HEK293 (cell line): Measurements from ENCODE around the gene IL3.

Source experiments
- CTCF ChIA-PET: fragments of 350-600 bp; formaldehyde crosslinking; extraction: SDS; loops from one replicate; lab custom pipeline; 2021; ENCODE audit warnings: antibody characterized with exemption; lab: Yijun Ruan, JAX
- POLR2A ChIA-PET: fragments of 300-600 bp; formaldehyde crosslinking; extraction: SDS; loops from one replicate; lab custom pipeline; 2020; ENCODE audit warnings: antibody characterized with exemption, inconsistent platforms; lab: Yijun Ruan, JAX
- H3K27ac ChIP-seq: fragments of 200-500 bp; sonication (Bioruptor generic); 2 replicates; pipeline ENCODE4 v1.5.1; 2014; ENCODE audit warnings: low read depth, low read length, control low read depth, inconsistent platforms; ENCODE audit errors: extremely low read depth
- H3K36me3 ChIP-seq, 2 experiments: fragments of 200-500 bp in 1 of 2; sonication (Bioruptor generic) in 1 of 2; 1 replicate in 1 of 2; 2 replicates in 1 of 2; pipeline ENCODE4 v1.5.1; 2014 to 2017; ENCODE audit warnings: inconsistent platforms in 2 of 2, low read length in 2 of 2; ENCODE audit not compliant: control insufficient read depth in 2 of 2, insufficient read depth in 1 of 2
- H3K4me1 ChIP-seq: fragments of 200-500 bp; sonication (Bioruptor generic); 2 replicates; pipeline ENCODE4 v1.5.1; 2014; ENCODE audit warnings: mild to moderate bottlenecking, low read length, inconsistent platforms; ENCODE audit not compliant: control insufficient read depth, insufficient read depth
- H3K4me3 ChIP-seq: 2 replicates; pipeline ENCODE4 v1.5.1; 2011; ENCODE audit warnings: low read depth, mild to moderate bottlenecking, control low read depth, low read length, moderate library complexity
- H3K9me3 ChIP-seq: fragments of 200-500 bp; sonication (Bioruptor generic); 2 replicates; pipeline ENCODE4 v1.5.1; 2014; ENCODE audit warnings: low read depth, low read length, inconsistent platforms; ENCODE audit not compliant: control insufficient read depth, insufficient read depth
- BCL11A ChIP-seq: fragments of 450-650 bp; formaldehyde crosslinking; IDR thresholded peaks from 2 replicates; pipeline ENCODE4 v1.5.1; 2016; ENCODE audit warnings: low read depth, missing biosample characterization, missing genetic modification characterization
- OVOL3 ChIP-seq: fragments of 450-650 bp; formaldehyde crosslinking; IDR thresholded peaks from 2 replicates; pipeline ENCODE4 v1.5.1; 2016; ENCODE audit warnings: missing biosample characterization, missing genetic modification characterization
- YY1 ChIP-seq: fragments of 450-650 bp; formaldehyde crosslinking; IDR thresholded peaks from 2 replicates; pipeline ENCODE4 v1.5.1; 2018; ENCODE audit warnings: missing biosample characterization, missing genetic modification characterization
- ZBTB1 ChIP-seq: fragments of 450-650 bp; formaldehyde crosslinking; IDR thresholded peaks from 2 replicates; pipeline ENCODE4 v1.5.1; 2016; ENCODE audit warnings: missing biosample characterization, missing genetic modification characterization
- ZNF16 ChIP-seq: fragments of 450-650 bp; formaldehyde crosslinking; IDR thresholded peaks from 2 replicates; pipeline ENCODE4 v1.5.1; 2016; ENCODE audit warnings: low read depth, missing biosample characterization, missing genetic modification characterization
- ZNF174 ChIP-seq: fragments of 450-650 bp; formaldehyde crosslinking; IDR thresholded peaks from 2 replicates; pipeline ENCODE4 v1.5.0; 2017; ENCODE audit warnings: missing biosample characterization, mild to moderate bottlenecking, missing genetic modification characterization
- ZNF202 ChIP-seq: fragments of 450-650 bp; formaldehyde crosslinking; IDR thresholded peaks from 2 replicates; pipeline ENCODE4 v1.5.1; 2016; ENCODE audit warnings: missing biosample characterization, missing genetic modification characterization, borderline replicate concordance
- ZNF266 ChIP-seq: fragments of 450-650 bp; formaldehyde crosslinking; IDR thresholded peaks from 2 replicates; pipeline ENCODE4 v1.5.1; 2016; ENCODE audit warnings: missing biosample characterization, missing genetic modification characterization, low read depth
- ZNF354C ChIP-seq: fragments of 450-650 bp; formaldehyde crosslinking; IDR thresholded peaks from 2 replicates; pipeline ENCODE4 v1.5.1; 2016; ENCODE audit warnings: missing biosample characterization, missing genetic modification characterization, low read depth, borderline replicate concordance
- ZNF394 ChIP-seq: fragments of 450-650 bp; formaldehyde crosslinking; IDR thresholded peaks from 2 replicates; pipeline ENCODE4 v1.5.1; 2016; ENCODE audit warnings: missing biosample characterization, missing genetic modification characterization, mild to moderate bottlenecking, moderate library complexity, borderline replicate concordance
- ZNF530 ChIP-seq: fragments of 450-650 bp; formaldehyde crosslinking; IDR thresholded peaks from 2 replicates; pipeline ENCODE4 v1.5.1; 2016; ENCODE audit warnings: low read depth, missing biosample characterization, missing genetic modification characterization
- ZNF777 ChIP-seq: fragments of 450-650 bp; formaldehyde crosslinking; IDR thresholded peaks from 2 replicates; pipeline ENCODE4 v1.5.1; 2017; ENCODE audit warnings: missing biosample characterization, missing genetic modification characterization, borderline replicate concordance
- ZNF792 ChIP-seq: fragments of 450-650 bp; formaldehyde crosslinking; IDR thresholded peaks from 2 replicates; pipeline ENCODE4 v1.5.1; 2016; ENCODE audit warnings: missing biosample characterization, missing genetic modification characterization
- TF ChIP-seq, protein P1 (sequence below): fragments of 450-650 bp; formaldehyde crosslinking; IDR thresholded peaks from 2 replicates; pipeline ENCODE4 v1.5.1; 2016; ENCODE audit warnings: missing biosample characterization, missing genetic modification characterization
- TF ChIP-seq, protein P2 (sequence below): fragments of 450-650 bp; IDR thresholded peaks from 2 replicates; pipeline ENCODE4 v1.5.1; 2018; ENCODE audit warnings: missing biosample characterization, missing genetic modification characterization
- TF ChIP-seq, protein P3 (sequence below): fragments of 450-650 bp; formaldehyde crosslinking; IDR thresholded peaks from 2 replicates; pipeline ENCODE4 v1.5.1; 2016; ENCODE audit warnings: missing biosample characterization, missing genetic modification characterization
- TF ChIP-seq, protein P4 (sequence below): fragments of 450-650 bp; formaldehyde crosslinking; IDR thresholded peaks from 2 replicates; pipeline ENCODE4 v1.5.0; 2017; ENCODE audit warnings: missing biosample characterization, missing genetic modification characterization, borderline replicate concordance

IL3 gene

DNA sequence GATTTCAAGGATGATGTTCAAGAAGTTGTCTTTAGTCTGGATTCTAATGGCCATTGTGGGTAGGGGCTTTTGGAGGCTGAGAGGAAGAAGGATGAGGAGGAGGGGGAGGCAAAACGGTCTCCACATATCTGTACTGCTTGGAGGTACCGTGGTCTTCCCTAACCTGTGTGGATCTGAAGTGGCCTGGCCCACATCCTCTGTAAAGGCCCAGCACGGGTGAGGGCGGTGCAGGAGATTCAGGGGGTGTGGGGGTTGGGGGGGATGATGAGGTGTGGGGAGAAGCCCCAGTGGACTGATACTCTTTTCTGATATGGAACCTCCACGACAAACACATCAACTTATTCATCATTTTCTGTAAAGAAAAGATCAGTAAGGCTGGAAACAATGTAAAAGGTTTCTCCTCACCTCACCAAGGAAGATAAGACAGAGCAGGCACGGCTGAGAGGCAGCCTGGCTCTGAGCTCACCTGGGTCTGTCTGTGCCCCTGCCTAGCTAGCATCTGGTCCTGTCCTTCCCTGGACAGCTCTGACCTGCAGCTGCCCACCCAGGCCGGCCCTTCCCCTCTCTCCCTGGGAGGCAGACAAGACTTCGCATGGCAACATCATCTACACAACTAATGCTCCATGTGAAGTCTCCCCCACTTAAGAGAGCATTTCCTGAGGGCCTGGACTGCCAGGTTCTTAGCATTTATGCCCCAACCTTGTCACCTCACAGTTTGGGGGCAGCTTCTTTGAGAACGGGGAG, 5.6 kb upstream of the IL3 start:
- Histone ChIP-seq H3K4me1 (no peaks in the 10 kb centered on the region), H3K4me3 (no peak overlapping the region), H3K27ac (no peak overlapping the region), H3K36me3 (no peaks in the 10 kb centered on the region), H3K9me3 (no peaks in the 10 kb centered on the region)
- ChIA-PET POLR2A (no interaction called here), CTCF (interaction anchor here (2.6 kb wide), 1 partner anchor 10 kb away, joined by 8 read pairs; no protein-coding TSS in a partner anchor)
- TF ChIP-seq, protein P1, sequence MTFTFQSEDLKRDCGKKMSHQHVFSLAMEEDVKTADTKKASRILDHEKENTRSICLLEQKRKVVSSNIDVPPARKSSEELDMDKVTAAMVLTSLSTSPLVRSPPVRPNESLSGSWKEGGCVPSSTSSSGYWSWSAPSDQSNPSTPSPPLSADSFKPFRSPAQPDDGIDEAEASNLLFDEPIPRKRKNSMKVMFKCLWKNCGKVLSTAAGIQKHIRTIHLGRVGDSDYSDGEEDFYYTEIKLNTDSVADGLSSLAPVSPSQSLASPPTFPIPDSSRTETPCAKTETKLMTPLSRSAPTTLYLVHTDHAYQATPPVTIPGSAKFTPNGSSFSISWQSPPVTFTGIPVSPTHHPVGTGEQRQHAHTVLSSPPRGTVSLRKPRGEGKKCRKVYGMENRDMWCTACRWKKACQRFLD (tag by site-specific recombination), result no peak
- TF ChIP-seq, protein P2, sequence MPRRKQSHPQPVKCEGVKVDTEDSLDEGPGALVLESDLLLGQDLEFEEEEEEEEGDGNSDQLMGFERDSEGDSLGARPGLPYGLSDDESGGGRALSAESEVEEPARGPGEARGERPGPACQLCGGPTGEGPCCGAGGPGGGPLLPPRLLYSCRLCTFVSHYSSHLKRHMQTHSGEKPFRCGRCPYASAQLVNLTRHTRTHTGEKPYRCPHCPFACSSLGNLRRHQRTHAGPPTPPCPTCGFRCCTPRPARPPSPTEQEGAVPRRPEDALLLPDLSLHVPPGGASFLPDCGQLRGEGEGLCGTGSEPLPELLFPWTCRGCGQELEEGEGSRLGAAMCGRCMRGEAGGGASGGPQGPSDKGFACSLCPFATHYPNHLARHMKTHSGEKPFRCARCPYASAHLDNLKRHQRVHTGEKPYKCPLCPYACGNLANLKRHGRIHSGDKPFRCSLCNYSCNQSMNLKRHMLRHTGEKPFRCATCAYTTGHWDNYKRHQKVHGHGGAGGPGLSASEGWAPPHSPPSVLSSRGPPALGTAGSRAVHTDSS, result no peak
- TF ChIP-seq YY1 (tag by site-specific recombination), result no peak
- TF ChIP-seq, protein P3, sequence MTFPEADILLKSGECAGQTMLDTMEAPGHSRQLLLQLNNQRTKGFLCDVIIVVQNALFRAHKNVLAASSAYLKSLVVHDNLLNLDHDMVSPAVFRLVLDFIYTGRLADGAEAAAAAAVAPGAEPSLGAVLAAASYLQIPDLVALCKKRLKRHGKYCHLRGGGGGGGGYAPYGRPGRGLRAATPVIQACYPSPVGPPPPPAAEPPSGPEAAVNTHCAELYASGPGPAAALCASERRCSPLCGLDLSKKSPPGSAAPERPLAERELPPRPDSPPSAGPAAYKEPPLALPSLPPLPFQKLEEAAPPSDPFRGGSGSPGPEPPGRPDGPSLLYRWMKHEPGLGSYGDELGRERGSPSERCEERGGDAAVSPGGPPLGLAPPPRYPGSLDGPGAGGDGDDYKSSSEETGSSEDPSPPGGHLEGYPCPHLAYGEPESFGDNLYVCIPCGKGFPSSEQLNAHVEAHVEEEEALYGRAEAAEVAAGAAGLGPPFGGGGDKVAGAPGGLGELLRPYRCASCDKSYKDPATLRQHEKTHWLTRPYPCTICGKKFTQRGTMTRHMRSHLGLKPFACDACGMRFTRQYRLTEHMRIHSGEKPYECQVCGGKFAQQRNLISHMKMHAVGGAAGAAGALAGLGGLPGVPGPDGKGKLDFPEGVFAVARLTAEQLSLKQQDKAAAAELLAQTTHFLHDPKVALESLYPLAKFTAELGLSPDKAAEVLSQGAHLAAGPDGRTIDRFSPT, result no peak
- TF ChIP-seq ZNF354C (tag by site-specific recombination), result no peak
- no peak for TF ChIP-seq ZNF792 (tag by site-specific recombination)
- TF ChIP-seq BCL11A (tag by site-specific recombination), result no peak
- no peak for TF ChIP-seq ZNF394 (tag by site-specific recombination)

DNA sequence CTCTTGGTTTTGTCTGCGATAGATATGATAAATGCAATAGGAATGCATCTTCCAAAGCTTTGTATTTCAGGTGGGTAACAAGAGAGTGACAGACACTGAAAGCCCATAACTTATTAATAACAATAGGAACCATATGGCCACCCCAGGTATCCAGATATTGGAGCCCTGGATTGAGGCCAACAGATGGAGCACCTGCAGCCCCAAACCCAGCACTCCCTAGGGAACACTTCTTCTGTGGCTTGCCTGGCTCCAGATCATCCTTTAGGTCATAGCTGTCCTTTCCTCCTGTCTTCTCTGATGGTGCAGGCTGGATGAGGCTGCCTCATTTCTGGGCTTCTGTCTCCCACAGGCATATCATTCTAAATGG, 5.0 kb upstream of the IL3 start:
- H3K4me3 ChIP-seq, result no peak overlapping the region
- CTCF ChIA-PET, result interaction anchor here (2.6 kb wide), 1 partner anchor 10 kb away, joined by 8 read pairs; no protein-coding TSS in a partner anchor
- no peaks in the 10 kb centered on the region for H3K36me3 ChIP-seq
- no peaks in the 10 kb centered on the region for H3K9me3 ChIP-seq
- H3K4me1 ChIP-seq, result no peaks in the 10 kb centered on the region
- POLR2A ChIA-PET, result no interaction called here
- no peak overlapping the region for H3K27ac ChIP-seq
- no peak for TF ChIP-seq ZNF777
- no peak for TF ChIP-seq OVOL3
- TF ChIP-seq, all 188 proteins: peak for 0

DNA sequence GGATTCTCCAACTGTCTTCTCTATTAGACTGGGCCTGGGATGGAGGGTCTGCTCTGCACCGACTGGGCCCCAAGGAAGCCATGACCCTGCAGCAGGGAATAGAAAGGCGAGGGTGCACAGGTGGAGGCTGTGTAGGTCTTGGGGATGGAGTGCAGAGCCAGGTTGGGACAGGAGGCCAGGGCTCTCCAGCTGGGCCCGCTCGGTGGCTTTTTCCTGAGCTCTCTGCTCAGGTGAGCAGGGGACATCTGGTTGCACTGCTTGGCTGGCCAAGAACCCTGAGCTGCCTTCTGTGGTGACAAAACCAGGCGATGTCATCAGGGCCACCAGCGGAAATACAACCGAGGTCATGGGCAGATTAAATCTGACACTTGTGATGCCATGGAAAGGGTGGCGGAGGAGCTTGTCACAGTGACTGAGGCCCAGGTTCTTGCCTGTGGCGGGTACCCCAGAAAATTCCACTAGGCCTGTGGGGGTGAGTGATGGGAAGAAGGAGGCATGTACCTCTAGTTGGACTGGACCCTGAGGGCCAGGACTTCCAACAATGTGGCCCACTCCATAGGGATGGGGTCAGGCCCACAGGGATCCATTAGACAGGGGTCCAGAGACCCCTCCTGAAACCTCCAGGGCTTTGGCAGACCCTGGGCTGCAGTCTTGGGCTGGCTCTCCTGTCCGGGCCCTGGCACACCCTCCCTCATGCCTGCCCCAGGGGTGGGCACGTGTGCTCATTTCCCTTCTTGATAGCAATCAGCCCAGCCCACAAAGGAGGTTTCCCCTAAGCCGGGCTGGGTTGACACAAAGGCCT, 4.4 kb upstream of the IL3 start:
- H3K4me3 ChIP-seq, result no peak overlapping the region
- ChIA-PET CTCF (interaction anchor here (2.6 kb wide), 1 partner anchor 9 kb away, joined by 8 read pairs; no protein-coding TSS in a partner anchor), POLR2A (no interaction called here)
- H3K36me3 ChIP-seq, result no peaks in the 10 kb centered on the region
- H3K9me3 ChIP-seq, result no peaks in the 10 kb centered on the region
- H3K27ac ChIP-seq, result no peak overlapping the region
- no peaks in the 10 kb centered on the region for H3K4me1 ChIP-seq
- TF ChIP-seq ZNF266 (tag by site-specific recombination), result no peak
- TF ChIP-seq ZBTB1 (tag by site-specific recombination), result no peak
- TF ChIP-seq ZNF16 (tag by site-specific recombination), result no peak
- no peak for TF ChIP-seq ZNF530 (tag by site-specific recombination)
- no peak for TF ChIP-seq ZNF174
- no peak for TF ChIP-seq ZNF202 (tag by site-specific recombination)
- TF ChIP-seq, protein P4, sequence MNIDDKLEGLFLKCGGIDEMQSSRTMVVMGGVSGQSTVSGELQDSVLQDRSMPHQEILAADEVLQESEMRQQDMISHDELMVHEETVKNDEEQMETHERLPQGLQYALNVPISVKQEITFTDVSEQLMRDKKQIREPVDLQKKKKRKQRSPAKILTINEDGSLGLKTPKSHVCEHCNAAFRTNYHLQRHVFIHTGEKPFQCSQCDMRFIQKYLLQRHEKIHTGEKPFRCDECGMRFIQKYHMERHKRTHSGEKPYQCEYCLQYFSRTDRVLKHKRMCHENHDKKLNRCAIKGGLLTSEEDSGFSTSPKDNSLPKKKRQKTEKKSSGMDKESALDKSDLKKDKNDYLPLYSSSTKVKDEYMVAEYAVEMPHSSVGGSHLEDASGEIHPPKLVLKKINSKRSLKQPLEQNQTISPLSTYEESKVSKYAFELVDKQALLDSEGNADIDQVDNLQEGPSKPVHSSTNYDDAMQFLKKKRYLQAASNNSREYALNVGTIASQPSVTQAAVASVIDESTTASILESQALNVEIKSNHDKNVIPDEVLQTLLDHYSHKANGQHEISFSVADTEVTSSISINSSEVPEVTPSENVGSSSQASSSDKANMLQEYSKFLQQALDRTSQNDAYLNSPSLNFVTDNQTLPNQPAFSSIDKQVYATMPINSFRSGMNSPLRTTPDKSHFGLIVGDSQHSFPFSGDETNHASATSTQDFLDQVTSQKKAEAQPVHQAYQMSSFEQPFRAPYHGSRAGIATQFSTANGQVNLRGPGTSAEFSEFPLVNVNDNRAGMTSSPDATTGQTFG (tag by site-specific recombination), result no peak
